Superior temporal gyrus (tissue), 1 donor: Measurements from ENCODE around the gene ADM.
"Not testable (repeated sequence)": the region's sequence is repeated elsewhere in the genome, so short reads cannot be mapped to it uniquely, and the experiment has no call there.

Experiments
- DNase-seq: peaks from one replicate; pipeline ENCODE4 v3.0.0-alpha.2; 2016; ENCODE audit errors: extremely low spot score

ADM gene, protein sequence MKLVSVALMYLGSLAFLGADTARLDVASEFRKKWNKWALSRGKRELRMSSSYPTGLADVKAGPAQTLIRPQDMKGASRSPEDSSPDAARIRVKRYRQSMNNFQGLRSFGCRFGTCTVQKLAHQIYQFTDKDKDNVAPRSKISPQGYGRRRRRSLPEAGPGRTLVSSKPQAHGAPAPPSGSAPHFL

GRCh38 chr11:10304495-10305261, at the start of gene ADM:
Gene ADM (plus strand): TSS chr11:10305073. CDS start chr11:10305701, 628 bp downstream.
- DNase-seq, result no peak

- no peak for DNase-seq
Observed at GRCh38 chr11:10255388-10256125, 49.3 kb upstream of the ADM start.

DNA sequence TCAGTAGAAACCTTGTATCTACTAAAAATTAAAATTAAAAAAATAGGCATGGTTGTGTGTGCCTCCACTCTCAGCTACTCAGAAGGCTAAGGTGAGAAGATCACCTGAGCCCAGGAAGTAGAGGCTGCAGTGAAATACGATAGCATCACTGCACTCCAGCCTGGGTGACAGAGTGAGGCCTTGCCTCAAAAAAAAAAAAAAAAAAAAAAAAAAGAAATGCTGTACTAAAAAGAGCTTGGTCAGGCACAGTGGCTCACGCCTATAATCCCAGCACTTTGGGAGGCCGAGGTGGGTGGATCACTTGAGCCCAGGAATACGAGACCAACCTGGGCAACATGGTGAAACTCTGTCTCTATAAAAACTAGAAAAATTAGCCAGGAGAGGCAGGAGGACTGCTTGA, 47.4 kb upstream of the ADM start:
- no peak for DNase-seq

DNA sequence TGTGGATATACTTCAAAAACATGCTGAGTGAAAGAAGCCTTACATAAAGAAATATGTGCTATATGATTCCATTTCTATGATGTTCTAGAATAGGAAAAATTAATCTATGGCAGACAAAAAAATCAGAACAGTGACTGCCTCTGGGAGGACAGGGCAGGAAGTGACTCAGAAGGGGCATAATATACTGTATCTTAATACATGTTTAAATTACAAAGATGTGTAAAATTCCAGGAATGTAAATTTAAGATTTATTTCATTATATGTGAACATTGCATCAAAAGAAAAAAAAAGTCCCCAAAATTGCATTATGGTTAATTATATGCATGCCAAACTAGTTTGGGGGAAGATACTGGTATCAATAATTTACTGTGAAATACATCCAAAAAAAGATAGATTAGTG, 43.1 kb upstream of the ADM start:
- no peak for DNase-seq

- no peak for DNase-seq
Observed at GRCh38 chr11:10263929-10264328, 40.9 kb upstream of the ADM start.

- DNase-seq, result not testable (repeated sequence)
Observed at GRCh38 chr11:10264716-10265115, 40.2 kb upstream of the ADM start.

DNA sequence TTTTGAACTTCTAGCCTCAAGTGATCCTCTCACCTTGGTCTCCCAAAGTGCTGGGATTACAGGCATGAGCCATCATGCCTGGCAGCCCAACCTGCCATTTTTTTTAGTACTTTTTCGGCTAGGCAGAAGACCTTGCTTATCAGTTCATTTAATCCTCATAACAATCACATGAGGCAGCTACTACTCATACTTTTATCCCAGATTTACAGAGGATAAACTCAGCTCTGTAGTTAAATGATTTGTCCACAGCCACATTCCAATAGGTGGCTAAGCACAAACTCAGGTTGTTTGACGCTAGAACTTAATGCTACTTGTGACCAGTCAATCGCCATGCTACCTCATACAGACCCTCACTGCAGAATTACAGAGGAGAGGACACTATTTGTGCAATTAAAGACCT, 38.9 kb upstream of the ADM start:
- no peak for DNase-seq

DNA sequence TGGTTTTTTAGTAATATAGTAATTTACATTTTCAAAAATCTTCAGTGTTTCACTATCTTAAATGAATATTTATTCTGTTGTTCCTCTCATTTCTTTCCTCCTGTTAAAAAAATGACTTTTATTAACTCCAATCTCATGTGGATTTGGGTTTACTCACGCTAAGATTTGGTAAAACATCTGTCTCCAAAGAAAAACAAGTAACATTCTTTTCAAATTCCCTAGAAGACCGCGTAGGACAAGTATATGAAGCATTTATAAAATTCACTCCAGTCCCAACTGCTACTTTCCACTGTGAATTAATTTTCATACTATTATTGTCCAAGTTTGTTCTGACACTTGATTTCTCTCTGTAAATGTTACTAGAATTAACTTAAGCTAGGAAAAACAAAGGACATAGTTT, 37.1 kb upstream of the ADM start:
- no peak for DNase-seq

DNA sequence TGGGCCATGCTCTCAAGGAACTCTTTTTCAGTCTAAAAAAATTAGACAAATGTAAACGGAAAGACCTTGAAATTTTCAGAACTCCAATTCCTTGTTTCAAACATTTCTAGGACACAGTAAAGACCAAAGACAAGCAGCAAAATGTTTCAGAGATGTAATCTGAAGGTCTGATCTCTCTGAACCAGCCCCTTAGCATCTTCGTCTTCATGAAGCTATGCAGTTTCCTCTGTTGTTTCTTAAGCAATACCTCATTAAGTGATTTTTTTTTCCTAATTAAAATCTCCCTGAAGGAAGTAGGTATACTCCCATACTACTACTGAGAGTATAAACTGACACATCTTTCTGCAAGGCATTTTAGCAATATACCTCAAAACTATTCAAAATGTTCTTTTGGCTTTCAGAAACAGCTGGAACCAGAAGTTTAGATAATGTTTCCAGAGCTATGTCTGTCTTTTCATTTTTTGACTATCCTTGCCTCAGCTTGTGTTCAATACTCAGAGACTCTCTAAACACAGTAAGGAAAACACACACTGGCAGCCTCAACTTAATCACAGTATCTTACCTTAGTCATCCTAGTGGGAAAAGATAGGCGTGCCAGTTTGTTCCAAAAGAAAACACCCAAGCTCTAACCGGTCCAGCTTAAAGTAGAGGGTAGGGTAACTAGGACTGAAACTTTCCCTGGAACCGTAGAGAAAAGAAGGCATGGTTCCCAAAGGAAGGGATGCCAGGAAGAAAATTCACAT, 36.0 kb upstream of the ADM start:
- DNase-seq, result no peak

GRCh38 chr11:10272132-10272531, 32.7 kb upstream of the ADM start:
- DNase-seq, result no peak

DNA sequence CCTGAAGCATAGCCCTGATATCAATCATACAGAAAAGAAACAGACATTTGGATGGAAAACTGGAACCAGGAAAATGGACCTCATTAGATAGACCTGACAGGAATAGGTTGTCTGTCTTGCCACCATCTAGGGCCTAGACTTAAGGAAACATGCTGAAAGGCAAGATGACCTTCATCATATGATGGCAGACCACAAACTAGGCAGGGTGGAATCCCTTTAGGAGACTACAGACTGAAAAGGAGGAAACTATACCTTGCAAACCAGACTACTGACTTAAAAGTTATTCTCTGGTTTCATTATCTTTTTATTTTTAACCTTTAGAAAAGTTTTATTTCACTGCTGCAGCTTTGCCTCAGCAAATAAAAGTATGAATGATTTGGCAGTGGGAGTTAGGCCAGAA, 31.1 kb upstream of the ADM start:
- DNase-seq, result no peak

DNA sequence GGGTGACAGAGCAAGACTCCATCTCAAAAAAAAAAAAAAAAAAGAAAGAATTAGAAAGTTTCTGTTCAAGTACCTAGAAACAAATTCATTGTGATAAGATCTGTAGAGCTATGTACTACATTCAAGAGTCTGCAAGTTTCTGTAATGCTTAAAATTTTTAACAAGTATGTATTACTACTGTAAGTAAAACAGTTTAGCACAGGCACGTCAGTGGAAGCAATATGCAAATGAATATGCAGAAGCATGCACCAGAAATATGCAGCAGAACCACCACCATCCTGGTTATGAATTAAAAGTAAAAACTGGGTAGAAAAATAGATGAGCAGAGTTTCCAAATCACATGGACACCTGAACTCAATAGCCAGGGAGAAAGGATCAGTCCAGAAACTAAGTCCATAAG, 30.1 kb upstream of the ADM start:
- no peak for DNase-seq

GRCh38 chr11:10275714-10276113, 29.2 kb upstream of the ADM start:
- no peak for DNase-seq

DNA sequence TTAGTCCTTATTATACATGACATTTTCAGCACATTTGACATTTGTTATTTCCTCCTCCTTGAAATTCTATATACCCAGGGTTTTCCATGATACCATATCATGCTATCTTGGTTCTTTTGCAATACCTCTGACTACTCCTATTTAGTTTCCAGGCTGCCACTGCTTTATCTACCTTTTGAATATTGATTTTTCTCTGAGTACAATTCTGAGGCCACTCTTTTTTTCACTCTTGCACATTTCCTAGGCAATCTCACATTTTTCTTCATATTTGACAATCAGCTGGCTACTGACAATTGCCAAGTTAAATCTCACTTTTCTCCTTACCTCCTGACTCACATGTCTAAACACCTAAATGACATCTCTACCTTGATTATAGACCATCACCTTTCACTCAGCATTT, 22.8 kb upstream of the ADM start:
- DNase-seq, result no peak

- no peak for DNase-seq
Observed at GRCh38 chr11:10283991-10284390, 20.9 kb upstream of the ADM start.

DNA sequence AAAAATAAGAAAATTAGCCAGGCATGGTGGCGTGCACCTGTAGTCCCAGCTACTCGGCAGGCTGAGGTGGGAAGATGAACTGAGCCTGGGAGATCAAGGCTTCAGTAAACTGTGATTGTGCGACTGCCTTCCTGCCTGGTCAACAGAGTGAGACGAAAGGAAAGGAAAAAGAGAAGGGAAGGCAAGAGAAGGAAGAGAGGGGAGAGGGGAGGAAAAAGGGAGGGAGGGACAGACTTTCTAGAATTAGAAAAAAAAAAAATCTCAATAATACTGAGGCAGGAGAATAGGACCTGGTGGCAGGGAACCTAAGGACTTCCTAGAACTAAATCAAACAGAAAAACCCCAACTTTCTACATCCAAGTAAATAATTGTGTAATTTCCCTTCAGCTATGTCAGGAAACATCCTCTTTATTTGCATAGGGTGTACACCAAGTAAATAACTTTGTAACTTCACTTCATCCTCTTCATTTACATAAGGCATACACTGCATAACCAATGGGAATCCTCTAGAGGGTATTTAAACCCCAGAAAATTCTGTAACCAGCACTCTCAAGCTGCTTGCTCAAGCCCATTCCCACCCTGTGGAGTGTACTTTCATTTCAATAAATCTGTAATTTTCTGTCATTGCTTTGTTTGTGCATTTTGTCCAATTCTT, 19.6 kb upstream of the ADM start:
- no peak for DNase-seq

- DNase-seq, result no peak
Observed at GRCh38 chr11:10287140-10287539, 17.7 kb upstream of the ADM start.

DNA sequence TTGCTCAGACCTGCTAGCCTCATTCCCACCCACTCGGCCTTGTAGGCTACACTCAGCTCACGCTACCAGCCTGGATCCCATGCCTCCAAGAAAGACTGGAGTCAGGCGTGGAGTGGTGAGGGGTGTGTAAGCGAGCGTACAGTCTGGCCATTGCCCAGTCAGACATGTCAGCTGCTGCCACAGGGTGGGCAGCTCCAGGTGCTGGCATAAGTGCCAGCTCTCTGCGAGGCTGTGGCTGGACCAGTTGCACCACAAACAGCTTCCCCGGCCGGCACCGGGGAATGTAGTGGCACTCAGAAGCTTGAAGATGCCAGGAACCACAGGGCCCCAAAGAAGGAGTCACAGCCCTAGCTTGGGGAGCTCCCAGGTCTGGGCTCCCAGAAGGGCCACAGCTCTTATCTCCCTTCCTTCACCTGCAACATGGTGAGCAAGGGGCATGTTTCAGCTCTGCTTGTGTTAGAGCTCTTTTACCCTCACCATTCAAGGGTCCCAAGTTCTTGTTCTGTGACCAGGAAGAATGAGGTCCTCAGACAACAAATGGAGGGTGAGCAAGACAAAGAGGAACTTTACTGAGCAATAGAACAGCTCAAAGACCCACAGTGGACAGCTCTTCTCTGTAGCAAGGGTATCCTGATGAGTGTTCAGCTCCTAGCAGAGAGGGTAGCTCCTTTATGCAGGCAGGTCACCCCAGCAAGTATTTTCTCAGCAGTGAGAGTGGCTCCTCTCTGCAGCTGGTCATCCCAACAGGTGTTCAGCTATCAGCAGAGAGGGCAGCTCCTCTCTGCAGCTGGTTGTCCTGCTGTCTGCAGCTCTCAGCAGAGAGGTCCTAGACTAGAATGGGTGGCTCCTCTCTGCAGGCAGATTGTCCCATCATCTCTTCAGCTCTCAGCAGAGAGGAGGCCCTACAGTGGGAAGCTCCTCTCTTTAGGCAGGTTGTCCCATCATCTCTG, 16.8 kb upstream of the ADM start:
- no peak for DNase-seq

DNA sequence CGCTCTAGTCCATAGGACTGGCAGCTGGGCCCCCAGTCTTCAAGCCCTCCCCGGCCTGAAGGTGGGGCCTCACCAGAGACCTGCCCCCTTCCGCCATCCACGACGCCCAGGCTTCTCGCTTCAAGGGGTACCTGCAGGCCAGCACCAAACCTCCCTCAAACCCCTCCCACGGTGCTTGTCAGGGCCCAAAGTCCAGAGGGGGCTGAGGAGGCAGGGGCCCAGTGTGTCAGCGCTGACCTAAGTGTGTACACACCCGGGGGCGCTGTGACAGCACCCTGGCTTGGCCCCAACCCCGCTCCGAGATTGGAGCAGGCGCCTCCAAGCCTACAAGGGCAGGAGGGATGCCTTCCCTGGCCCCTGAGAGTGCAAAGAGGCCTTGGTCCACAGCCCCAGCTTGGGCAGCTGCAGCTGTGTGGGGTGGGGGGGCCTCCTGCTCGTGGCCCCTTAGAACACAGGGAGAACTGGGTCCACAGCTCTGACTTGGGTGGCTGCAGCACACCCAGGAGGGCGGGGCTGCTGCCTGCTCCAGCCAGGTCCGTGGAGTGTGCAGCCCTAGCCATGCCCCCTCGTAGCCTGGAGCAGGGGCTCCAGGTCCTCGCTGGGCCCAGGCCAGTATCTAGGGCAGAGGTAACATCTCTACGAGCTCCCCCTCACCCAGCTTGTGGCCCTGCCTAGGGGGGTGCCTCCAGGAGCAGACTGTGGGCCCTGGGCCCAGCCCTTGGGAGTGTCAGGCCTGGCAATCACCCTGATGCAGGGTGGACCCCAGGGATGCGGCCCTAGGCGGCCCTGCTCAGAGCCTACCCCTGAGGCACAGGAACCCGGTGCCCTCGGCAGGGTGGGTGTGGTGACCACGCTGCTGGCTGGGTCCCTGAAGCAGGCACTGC, 15.8 kb upstream of the ADM start:
- no peak for DNase-seq
